GM23248 (cell line): ENCODE results near the gene COL18A1. TPM values are rescaled to one million over a fixed set of nuclear protein-coding genes. Genes with fewer than 3 reads are reported as not detected.

ENCODE experiments used
- DNase-seq: peaks from one replicate; pipeline ENCODE4 v3.0.0-alpha.2; 2015
- H2AFZ ChIP-seq: fragments of 200-600 bp; sonication (generic); 2 replicates; pipeline ENCODE4 v1.6.1; 2016; ENCODE audit warnings: antibody characterized with exemption
- H3F3A ChIP-seq: fragments of 200-600 bp; sonication (generic); 2 replicates; pipeline ENCODE4 v1.6.1; 2016; ENCODE audit warnings: mild to moderate bottlenecking, antibody characterized with exemption, mixed run types; ENCODE audit not compliant: insufficient read depth
- H3K27ac ChIP-seq: fragments of 200-600 bp; sonication (generic); 2 replicates; pipeline ENCODE4 v1.5.1; 2016; ENCODE audit warnings: mild to moderate bottlenecking
- H3K27me3 ChIP-seq: fragments of 200-600 bp; sonication (generic); replicated peaks from 2 replicates; pipeline ENCODE4 v1.6.1; 2016; ENCODE audit warnings: mild to moderate bottlenecking; ENCODE audit not compliant: insufficient read depth
- H3K36me3 ChIP-seq: fragments of 200-600 bp; sonication (generic); 2 replicates; pipeline ENCODE4 v1.6.1; 2016; ENCODE audit warnings: low read depth, mild to moderate bottlenecking
- H3K4me1 ChIP-seq: fragments of 200-600 bp; sonication (generic); 2 replicates; pipeline ENCODE4 v1.6.1; 2016; ENCODE audit warnings: mild to moderate bottlenecking; ENCODE audit not compliant: insufficient read depth
- H3K4me2 ChIP-seq: fragments of 200-600 bp; sonication (generic); one replicate; pipeline ENCODE4 v1.6.1; 2016; ENCODE audit warnings: mild to moderate bottlenecking; ENCODE audit not compliant: unreplicated experiment
- H3K4me3 ChIP-seq: fragments of 200-600 bp; sonication (generic); 2 replicates; pipeline ENCODE4 v1.5.1; 2016; ENCODE audit warnings: mild to moderate bottlenecking
- H3K79me2 ChIP-seq: fragments of 200-600 bp; sonication (generic); 2 replicates; pipeline ENCODE4 v1.6.1; 2016; ENCODE audit warnings: mild to moderate bottlenecking; ENCODE audit not compliant: insufficient read depth
- H3K9ac ChIP-seq: fragments of 200-600 bp; sonication (generic); 2 replicates; pipeline ENCODE4 v1.6.1; 2016; ENCODE audit warnings: mild to moderate bottlenecking
- H3K9me2 ChIP-seq: fragments of 200-600 bp; sonication (generic); 2 replicates; pipeline ENCODE4 v1.6.1; 2016; ENCODE audit warnings: mixed run types, mild to moderate bottlenecking, moderate library complexity; ENCODE audit not compliant: insufficient read depth
- H3K9me3 ChIP-seq: fragments of 200-600 bp; sonication (generic); one replicate; pipeline ENCODE4 v1.6.1; 2017; ENCODE audit warnings: low read depth
- H4K20me1 ChIP-seq: fragments of 200-600 bp; sonication (generic); 2 replicates; pipeline ENCODE4 v1.6.0; 2016; ENCODE audit not compliant: insufficient read depth
- EZH2 ChIP-seq: fragments of 200-600 bp; sonication (generic); IDR thresholded peaks from 2 replicates; pipeline ENCODE4 v1.6.1; 2018; ENCODE audit warnings: antibody characterized with exemption, mild to moderate bottlenecking; ENCODE audit not compliant: insufficient read depth, poor library complexity, severe bottlenecking
- EZH2phosphoT487 ChIP-seq: fragments of 200-600 bp; sonication (generic); IDR thresholded peaks from 2 replicates; pipeline ENCODE4 v1.6.1; 2018; ENCODE audit warnings: antibody characterized with exemption, moderate library complexity, mild to moderate bottlenecking, low read depth; ENCODE audit not compliant: insufficient read depth
- WGBS, 2 experiments: methylation state at CpG; one replicate each; pipeline ENCODE4 v1.1.6; 2015 to 2017; ENCODE audit warnings: low lambda C conversion rate in 2 of 2, low coverage in 1 of 2; ENCODE audit errors: missing lambda C conversion rate in 2 of 2; 5-methylcytosine and 5-hydroxymethylcytosine counted together
- in situ Hi-C: fragments of 300-500 bp; cut with MboI; formaldehyde crosslinking; loops from 2 replicates; pipeline ENCODE4 v1.15.0; 2020
- polyA plus RNA-seq: library from polyadenylated mRNA; unstranded; fragments of >200 nt; fragmentation: Nextera tagmentation; extraction: Ambion mirVana; gene quantifications from 2 replicates; pipeline ENCODE4 v1.2.1, GENCODE V29; 2016
- total RNA-seq: library from RNA; depleted of rRNA; stranded (reverse); fragments of >200 nt; shearing (Covaris generic); gene quantifications from 2 replicates; pipeline ENCODE4 v1.2.3, GENCODE V29; 2014

Gene COL18A1
- total and polyA plus RNA-seq, 2 experiments from 2014 or later = 1.7 to 30.5 TPM

DNA sequence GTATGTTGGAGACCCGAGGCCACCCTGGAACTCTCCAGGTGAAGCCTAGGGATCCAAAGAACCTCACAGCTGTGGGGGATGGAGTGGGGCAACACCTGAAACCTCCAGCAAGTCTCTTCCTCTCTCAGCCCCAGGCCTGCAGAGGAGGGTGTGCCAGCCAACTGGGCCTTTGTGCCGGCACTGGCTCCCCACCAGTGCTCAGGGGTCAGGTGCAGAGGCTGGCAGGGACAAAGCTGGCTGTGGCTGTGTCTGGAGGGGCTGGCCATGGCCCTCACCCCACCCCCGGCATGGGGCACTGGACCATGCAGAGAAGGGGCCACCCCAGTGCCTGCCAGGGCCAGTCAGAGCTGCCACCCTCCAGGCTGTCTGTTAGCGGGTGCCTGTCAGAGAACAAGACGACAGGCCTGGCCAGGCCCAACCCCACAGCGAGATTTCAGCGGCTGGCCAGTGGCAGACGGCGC is 3.9 kb downstream of the COL18A1 start:
- WGBS, 2 experiments = 84 to 90% methylated on average over 9 of the region's 9 CpGs
- Histone ChIP-seq H3K9me2 (no peaks in the 10 kb centered on the region), H3K36me3 (no peaks in the 10 kb centered on the region), H3K4me1 (no peaks in the 10 kb centered on the region), H3F3A (no peaks in the 10 kb centered on the region), H3K27me3 (no peaks in the 10 kb centered on the region), H3K4me3 (no peak overlapping the region), H4K20me1 (no peaks in the 10 kb centered on the region), H3K9me3 (no peaks in the 10 kb centered on the region), H2AFZ (no peak overlapping the region), H3K79me2 (no peaks in the 10 kb centered on the region), H3K27ac (no peak overlapping the region), H3K4me2 (no peak overlapping the region), H3K9ac (no peak overlapping the region)
- TF ChIP-seq EZH2 (no peak), EZH2phosphoT487 (no peak)
- no peak for DNase-seq
- in situ Hi-C loops = no loop called here

GRCh38 chr21:45409466-45410150 is 4.6 kb downstream of the COL18A1 start:
- Histone ChIP-seq H4K20me1 (no peaks in the 10 kb centered on the region), H3F3A (no peaks in the 10 kb centered on the region), H3K79me2 (no peaks in the 10 kb centered on the region), H3K4me3 (no peak overlapping the region), H3K9me2 (no peaks in the 10 kb centered on the region), H3K9me3 (no peaks in the 10 kb centered on the region), H3K36me3 (no peaks in the 10 kb centered on the region), H3K4me1 (no peaks in the 10 kb centered on the region), H3K27ac (no peak overlapping the region), H3K4me2 (no peak overlapping the region), H2AFZ (no peak overlapping the region), H3K27me3 (no peaks in the 10 kb centered on the region), H3K9ac (no peak overlapping the region)
- 96 to 99% methylated on average over 28 of the region's 29 CpGs for WGBS, 2 experiments
- no peak for TF ChIP-seq EZH2phosphoT487
- no peak for TF ChIP-seq EZH2
- in situ Hi-C loops = no loop called here
- no peak for DNase-seq

DNA sequence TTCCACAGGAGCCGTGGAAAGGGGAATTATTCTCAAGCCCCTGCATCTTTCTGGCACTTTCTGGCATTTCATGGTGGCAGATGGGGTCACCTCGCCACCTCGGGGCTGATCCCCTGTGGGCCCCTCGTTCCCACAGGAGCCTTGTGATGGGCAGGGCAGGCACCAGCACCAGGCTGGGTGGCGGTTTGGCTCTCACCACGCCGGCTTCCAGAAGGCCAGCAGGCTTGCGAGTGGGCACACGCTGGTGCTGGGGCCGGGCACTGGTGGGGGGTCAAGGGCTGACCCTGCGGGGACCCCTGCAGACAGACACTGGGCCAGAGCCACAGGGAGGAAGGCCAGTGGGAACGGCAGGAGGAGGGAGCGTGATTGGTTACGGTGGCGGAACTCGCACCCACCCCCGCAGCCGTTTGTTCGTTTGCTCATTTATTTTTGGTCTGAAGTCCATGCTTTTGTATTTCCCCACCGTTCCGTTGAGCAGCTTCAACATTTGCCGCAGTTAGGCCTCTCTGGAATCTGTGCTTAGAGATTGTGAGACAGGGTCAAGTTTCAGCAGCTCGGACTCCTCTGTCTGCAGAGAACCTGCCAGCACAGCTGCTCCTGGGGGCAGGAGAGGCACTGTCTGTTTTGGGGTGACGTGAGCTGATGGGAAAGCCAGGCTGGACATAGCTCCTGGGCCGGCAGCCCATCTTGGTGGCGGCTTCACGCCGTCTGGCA is 5.3 kb downstream of the COL18A1 start:
- Histone ChIP-seq H3K27me3 (no peaks in the 10 kb centered on the region), H4K20me1 (no peaks in the 10 kb centered on the region), H2AFZ (no peak overlapping the region), H3K36me3 (no peaks in the 10 kb centered on the region), H3K9ac (no peak overlapping the region), H3K27ac (no peak overlapping the region), H3K9me2 (no peaks in the 10 kb centered on the region), H3K4me3 (no peak overlapping the region), H3K4me1 (no peaks in the 10 kb centered on the region), H3K4me2 (no peak overlapping the region), H3F3A (no peaks in the 10 kb centered on the region), H3K9me3 (no peaks in the 10 kb centered on the region), H3K79me2 (no peaks in the 10 kb centered on the region)
- 90% methylated on average over 27 of the region's 28 CpGs for WGBS, 2 experiments
- in situ Hi-C loops = no loop called here
- no peak for DNase-seq
- TF ChIP-seq EZH2 = no peak
- no peak for TF ChIP-seq EZH2phosphoT487

DNA sequence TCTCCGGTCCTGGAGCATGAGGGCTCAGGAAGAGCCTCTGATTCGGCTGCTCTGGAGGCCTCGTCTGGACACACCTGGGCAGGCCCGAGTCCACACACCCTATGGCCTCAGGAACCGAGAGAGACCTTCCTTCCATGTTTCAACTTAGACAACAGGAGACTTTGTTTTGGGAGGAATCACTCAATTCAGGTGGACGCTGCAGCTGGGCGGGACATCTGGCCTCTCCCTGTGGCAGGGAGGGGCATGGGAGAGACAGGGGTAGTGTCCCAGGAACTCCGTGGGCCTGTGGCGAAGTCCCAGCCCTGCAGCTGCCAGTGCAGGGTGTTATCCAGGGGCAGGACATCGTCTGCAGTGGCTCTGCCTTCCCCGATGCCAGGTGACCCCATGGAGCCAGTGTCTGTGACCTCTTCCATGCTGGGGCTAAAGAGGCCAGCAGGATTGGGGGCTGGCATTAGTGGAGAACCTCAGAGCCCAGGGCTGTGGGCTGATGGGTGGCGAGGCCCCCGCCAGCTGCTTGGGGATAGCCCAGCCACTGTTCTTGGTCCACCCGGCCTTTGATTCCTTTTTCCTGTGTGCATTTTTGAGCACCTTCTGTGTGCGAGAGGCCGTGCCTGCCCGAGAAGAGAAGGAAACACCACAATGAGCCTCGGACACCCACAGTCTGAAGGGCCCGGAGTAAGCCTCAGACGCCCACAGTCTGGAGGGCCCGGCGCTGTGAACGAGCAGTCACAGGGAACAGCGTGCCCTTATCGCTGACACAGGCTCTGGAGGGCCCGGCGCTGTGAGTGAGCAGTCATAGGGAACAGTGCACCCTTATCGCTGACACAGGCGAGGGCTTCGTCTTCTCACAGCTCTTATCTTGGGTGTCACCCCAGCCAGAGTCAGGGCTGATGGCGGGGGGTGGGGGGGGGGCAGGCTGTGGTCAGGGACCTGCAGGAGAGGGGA is 6.2 kb downstream of the COL18A1 start:
- H2AFZ ChIP-seq = no peak overlapping the region
- no peaks in the 10 kb centered on the region for H3K4me1 ChIP-seq
- no peaks in the 10 kb centered on the region for H3K27me3 ChIP-seq
- in situ Hi-C loops = no loop called here
- no peak overlapping the region for H3K4me2 ChIP-seq
- H3F3A ChIP-seq = no peaks in the 10 kb centered on the region
- H3K79me2 ChIP-seq = no peaks in the 10 kb centered on the region
- TF ChIP-seq EZH2phosphoT487 = no peak
- no peak for TF ChIP-seq EZH2
- WGBS, 2 experiments = 90 to 92% methylated on average over 29 to 30 of the region's 31 CpGs
- H3K9me2 ChIP-seq = no peaks in the 10 kb centered on the region
- no peaks in the 10 kb centered on the region for H3K36me3 ChIP-seq
- H3K9ac ChIP-seq = no peak overlapping the region
- no peaks in the 10 kb centered on the region for H4K20me1 ChIP-seq
- no peak overlapping the region for H3K27ac ChIP-seq
- H3K4me3 ChIP-seq = no peak overlapping the region
- H3K9me3 ChIP-seq = no peaks in the 10 kb centered on the region
- DNase-seq = no peak
